HepG2 (cell line): ENCODE data around the gene LMNA. TPM values are rescaled to one million over a fixed set of nuclear protein-coding genes. Genes with fewer than 3 reads are reported as not detected.
A peak's percentile ranks its signal among the peaks of the same experiment; 100 is the strongest.

Experiments used
- ATF6 ChIP-seq: sonication (generic); formaldehyde crosslinking; conservative IDR thresholded peaks from 2 replicates; pipeline ENCODE4 v1.4.0; 2020; ENCODE audit warnings: missing genetic modification reagents
- GABPB1 ChIP-seq: IDR thresholded peaks from 2 replicates; pipeline ENCODE4 v1.6.1; 2016; ENCODE audit warnings: mild to moderate bottlenecking, missing genetic modification reagents, moderate library complexity, missing compliant biosample characterization
- KDM2A ChIP-seq: sonication (generic); formaldehyde crosslinking; IDR thresholded peaks from 2 replicates; pipeline ENCODE4 v1.4.0; 2020; ENCODE audit warnings: low read depth, missing genetic modification reagents, borderline replicate concordance
- MZF1 ChIP-seq: sonication (generic); formaldehyde crosslinking; IDR thresholded peaks from 2 replicates; pipeline ENCODE4 v1.8.1; 2023; ENCODE audit warnings: mild to moderate bottlenecking, missing genetic modification reagents, borderline replicate concordance
- NCOA5 ChIP-seq: sonication (generic); formaldehyde crosslinking; IDR thresholded peaks from 2 replicates; pipeline ENCODE4 v1.4.0; 2020; ENCODE audit warnings: missing genetic modification reagents
- POLR2G ChIP-seq: fragments of 200-400 bp; formaldehyde crosslinking; IDR thresholded peaks from 2 replicates; pipeline ENCODE4 v1.6.1; 2018; ENCODE audit warnings: mild to moderate bottlenecking, low read depth, low read length, moderate library complexity
- RARG ChIP-seq: sonication (generic); formaldehyde crosslinking; IDR thresholded peaks from 2 replicates; pipeline ENCODE4 v1.4.0; 2020; ENCODE audit warnings: low read depth, mild to moderate bottlenecking, missing genetic modification reagents
- STAG1 ChIP-seq: sonication (generic); formaldehyde crosslinking; IDR thresholded peaks from 2 replicates; pipeline ENCODE4 v1.4.0; 2020; ENCODE audit warnings: missing genetic modification reagents
- ZBTB7A ChIP-seq: sonication (generic); formaldehyde crosslinking; IDR thresholded peaks from 2 replicates; pipeline ENCODE4 v1.8.0; 2022; ENCODE audit warnings: mild to moderate bottlenecking, missing genetic modification reagents
- ZNF597 ChIP-seq: sonication (generic); formaldehyde crosslinking; IDR thresholded peaks from 2 replicates; pipeline ENCODE4 v1.5.0; 2020; ENCODE audit warnings: missing genetic modification reagents
- ZNF710 ChIP-seq: sonication (generic); formaldehyde crosslinking; IDR thresholded peaks from 2 replicates; pipeline ENCODE4 v1.5.0; 2020; ENCODE audit warnings: mild to moderate bottlenecking, missing genetic modification reagents, borderline replicate concordance
- ZNF781 ChIP-seq: sonication (generic); formaldehyde crosslinking; IDR thresholded peaks from 2 replicates; pipeline ENCODE4 v1.5.1; 2020; ENCODE audit warnings: borderline replicate concordance, mild to moderate bottlenecking, missing genetic modification reagents; ENCODE audit errors: not compliant biosample characterization
- polyA plus RNA-seq, 8 experiments: library from polyadenylated mRNA; depleted of rRNA in 3 of 8; stranded (reverse) in 7 of 8; unstranded in 1 of 8; fragments of >200 nt; fragmentation: Illumina TruSeq in 4 of 8; extraction: Trizol in 4 of 8; gene quantifications; 2 replicates each; pipeline versions ENCODE4 v1.2.1 to v1.2.3, GENCODE V29; 2011 to 2016; ENCODE audit warnings: low read depth in 4 of 8, missing spikeins in 1 of 8, mixed read lengths in 1 of 8; ENCODE audit not compliant: insufficient read depth in 1 of 8
- total RNA-seq, 5 experiments: library from RNA; depleted of rRNA; stranded (reverse); fragments of >200 nt; fragmentation: Illumina TruSeq; extraction: Trizol; gene quantifications; 2 replicates each; pipeline ENCODE4 v1.2.3, GENCODE V29; 2016; ENCODE audit warnings: low read depth in 1 of 5
- TF ChIP-seq, protein P1 (sequence below): sonication (generic); formaldehyde crosslinking; conservative IDR thresholded peaks from 2 replicates; pipeline ENCODE4 v1.8.0; 2022; ENCODE audit warnings: low read depth, missing genetic modification reagents
- TF ChIP-seq, protein P2 (sequence below): sonication (generic); formaldehyde crosslinking; IDR thresholded peaks from 2 replicates; pipeline ENCODE4 v1.4.0; 2020; ENCODE audit warnings: missing genetic modification reagents

Gene LMNA
- total and polyA plus RNA-seq, 2 of the 13 experiments (the other 11 are each of a cell fraction or from before 2014, with no cell fraction given), result 107 to 225 TPM

DNA sequence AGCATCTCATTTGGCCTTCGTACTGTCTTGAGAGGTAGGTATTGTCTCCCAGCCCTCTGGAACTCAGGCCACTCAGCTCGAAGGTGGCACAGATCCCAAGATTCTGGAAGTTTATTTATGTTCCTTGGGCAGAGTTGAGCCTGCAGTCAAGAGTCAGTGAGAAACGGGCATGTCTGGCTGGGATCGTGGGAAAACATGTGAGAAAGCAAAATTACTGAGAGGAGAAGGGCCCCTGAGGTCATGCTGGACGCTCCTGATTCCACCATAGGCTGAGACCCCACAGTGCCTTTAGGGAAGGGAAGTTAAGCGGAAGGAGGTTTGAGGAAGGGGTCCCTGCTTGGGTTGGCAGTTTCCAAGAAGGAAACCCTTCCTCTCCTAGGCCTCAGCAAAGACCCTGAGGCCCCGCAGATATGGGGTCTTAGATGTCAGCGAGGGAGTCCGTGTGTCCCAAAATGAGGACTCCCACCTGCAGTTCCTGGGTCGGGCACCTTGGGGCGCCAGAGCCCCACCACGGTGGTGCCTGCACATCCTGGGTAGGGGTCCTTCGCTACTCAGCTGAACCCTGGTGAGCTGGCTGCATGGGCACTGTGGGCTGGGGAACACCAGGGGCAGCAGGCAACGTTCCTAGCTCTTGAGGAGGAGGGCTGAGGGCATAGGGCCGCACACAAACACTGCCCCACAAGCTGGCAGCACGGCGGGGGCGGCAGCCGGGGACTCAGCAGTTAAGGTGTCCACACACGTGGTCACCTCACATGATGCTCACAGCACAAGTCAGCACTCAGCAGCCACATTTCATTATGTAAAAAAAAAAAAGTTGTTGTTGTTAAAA lies 26.6 kb downstream of the LMNA start (continued):
- no peak for TF ChIP-seq NCOA5 (CRISPR knock-in tag)
- TF ChIP-seq MZF1 (CRISPR knock-in tag), result no peak
- no peak for TF ChIP-seq ZNF597 (CRISPR knock-in tag)
- 0 out of 2 replicates have a peak, but pooled peaks have one; percentile 36 for TF ChIP-seq ZNF710
- no peak for TF ChIP-seq ATF6 (CRISPR knock-in tag)
- TF ChIP-seq RARG (CRISPR knock-in tag), result no peak
- TF ChIP-seq ZBTB7A, result peak; percentile 45; the same call in 1 of the 2 replicates
- peak; percentile 58 for TF ChIP-seq ZNF781 (CRISPR knock-in tag)
- TF ChIP-seq KDM2A (CRISPR knock-in tag), result peak; percentile 90
- TF ChIP-seq GABPB1 (CRISPR knock-in tag), result peak; percentile 33; the same call in 1 of the 2 replicates
- peak; percentile 94 for TF ChIP-seq STAG1 (CRISPR knock-in tag)
- peak; percentile 60 for TF ChIP-seq POLR2G
- TF ChIP-seq, protein P1, sequence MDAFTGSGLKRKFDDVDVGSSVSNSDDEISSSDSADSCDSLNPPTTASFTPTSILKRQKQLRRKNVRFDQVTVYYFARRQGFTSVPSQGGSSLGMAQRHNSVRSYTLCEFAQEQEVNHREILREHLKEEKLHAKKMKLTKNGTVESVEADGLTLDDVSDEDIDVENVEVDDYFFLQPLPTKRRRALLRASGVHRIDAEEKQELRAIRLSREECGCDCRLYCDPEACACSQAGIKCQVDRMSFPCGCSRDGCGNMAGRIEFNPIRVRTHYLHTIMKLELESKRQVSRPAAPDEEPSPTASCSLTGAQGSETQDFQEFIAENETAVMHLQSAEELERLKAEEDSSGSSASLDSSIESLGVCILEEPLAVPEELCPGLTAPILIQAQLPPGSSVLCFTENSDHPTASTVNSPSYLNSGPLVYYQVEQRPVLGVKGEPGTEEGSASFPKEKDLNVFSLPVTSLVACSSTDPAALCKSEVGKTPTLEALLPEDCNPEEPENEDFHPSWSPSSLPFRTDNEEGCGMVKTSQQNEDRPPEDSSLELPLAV, result no peak
- TF ChIP-seq, protein P2, sequence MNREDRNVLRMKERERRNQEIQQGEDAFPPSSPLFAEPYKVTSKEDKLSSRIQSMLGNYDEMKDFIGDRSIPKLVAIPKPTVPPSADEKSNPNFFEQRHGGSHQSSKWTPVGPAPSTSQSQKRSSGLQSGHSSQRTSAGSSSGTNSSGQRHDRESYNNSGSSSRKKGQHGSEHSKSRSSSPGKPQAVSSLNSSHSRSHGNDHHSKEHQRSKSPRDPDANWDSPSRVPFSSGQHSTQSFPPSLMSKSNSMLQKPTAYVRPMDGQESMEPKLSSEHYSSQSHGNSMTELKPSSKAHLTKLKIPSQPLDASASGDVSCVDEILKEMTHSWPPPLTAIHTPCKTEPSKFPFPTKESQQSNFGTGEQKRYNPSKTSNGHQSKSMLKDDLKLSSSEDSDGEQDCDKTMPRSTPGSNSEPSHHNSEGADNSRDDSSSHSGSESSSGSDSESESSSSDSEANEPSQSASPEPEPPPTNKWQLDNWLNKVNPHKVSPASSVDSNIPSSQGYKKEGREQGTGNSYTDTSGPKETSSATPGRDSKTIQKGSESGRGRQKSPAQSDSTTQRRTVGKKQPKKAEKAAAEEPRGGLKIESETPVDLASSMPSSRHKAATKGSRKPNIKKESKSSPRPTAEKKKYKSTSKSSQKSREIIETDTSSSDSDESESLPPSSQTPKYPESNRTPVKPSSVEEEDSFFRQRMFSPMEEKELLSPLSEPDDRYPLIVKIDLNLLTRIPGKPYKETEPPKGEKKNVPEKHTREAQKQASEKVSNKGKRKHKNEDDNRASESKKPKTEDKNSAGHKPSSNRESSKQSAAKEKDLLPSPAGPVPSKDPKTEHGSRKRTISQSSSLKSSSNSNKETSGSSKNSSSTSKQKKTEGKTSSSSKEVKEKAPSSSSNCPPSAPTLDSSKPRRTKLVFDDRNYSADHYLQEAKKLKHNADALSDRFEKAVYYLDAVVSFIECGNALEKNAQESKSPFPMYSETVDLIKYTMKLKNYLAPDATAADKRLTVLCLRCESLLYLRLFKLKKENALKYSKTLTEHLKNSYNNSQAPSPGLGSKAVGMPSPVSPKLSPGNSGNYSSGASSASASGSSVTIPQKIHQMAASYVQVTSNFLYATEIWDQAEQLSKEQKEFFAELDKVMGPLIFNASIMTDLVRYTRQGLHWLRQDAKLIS (CRISPR knock-in tag), result no peak
